ENCODE results near the gene SPDYE2.
"Not testable (repeated sequence)": the region's sequence is repeated elsewhere in the genome, so short reads cannot be mapped to it uniquely, and the experiment has no call there.

- TF ChIP-seq CTCF, POLR2A (IDR thresholded peaks at IDR 0.05): not testable (repeated sequence)
Measured at GRCh38 chr7:102542771-102543170, 8.3 kb upstream of the SPDYE2 start.

Data from thyroid gland (tissue), 4 donors.